ENCODE measurements around the gene LARP4B. TPM values are rescaled to one million over a fixed set of nuclear protein-coding genes. Genes with fewer than 3 reads are reported as not detected.

LARP4B gene
- total and polyA plus RNA-seq, 2 donors from 2014 or later, result 12.9 to 96.6 TPM

DNA sequence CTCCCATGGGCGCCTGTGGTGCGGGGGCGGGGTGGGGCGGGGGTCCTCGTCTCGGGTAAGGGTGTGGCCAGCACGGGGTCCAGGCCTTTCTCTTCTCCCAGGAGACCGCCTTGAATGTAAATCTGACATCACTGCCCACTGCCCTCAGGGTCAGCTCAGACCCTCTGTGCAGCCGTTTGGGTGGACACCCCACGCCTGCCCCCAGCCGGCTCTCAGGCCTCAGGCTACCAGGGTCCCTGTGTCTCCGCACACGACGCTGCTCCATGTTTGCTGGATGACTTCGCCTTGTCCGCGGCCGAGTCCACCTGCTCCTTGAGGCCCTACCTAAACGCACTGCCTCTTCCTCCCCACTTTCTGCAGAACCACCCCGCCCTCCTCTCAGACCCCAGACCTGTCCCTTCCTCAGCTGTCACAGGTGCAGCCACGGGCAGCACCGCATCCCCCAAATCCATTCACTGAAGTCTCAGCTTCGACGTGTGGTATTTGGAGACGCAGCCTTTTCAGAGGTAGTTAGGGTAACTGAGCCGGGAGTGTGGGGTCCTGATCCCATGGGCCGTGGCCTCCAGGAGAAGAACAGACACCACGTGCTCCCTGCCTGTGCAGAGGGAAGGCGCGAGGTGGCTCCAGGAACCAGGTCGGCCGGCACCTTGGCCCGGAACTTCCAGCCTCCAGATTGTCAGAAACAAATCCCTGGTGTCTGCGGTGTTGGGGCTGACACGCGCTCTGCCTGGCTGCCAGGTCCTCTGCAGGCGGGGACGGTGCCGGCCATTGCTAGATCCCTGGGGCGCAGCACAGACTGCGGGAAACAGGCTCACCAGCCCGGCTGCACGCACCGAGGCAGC, 144.7 kb downstream of the LARP4B start:
- Histone ChIP-seq H3K4me1 (ENCODE audit: control insufficient read depth in 2 of 3, insufficient read depth in 2 of 3, low read depth in 1 of 3, low read length in 3 of 3) (peaks cover 0 to 14% (median 0%) of the 10 kb centered on the region in 3 donors), H3K9ac (ENCODE audit: low read length in 3 of 3) (no peak overlapping the region), H3K4me3 (ENCODE audit: low read length in 3 of 3) (no peak overlapping the region), H3K36me3 (ENCODE audit: control insufficient read depth in 2 of 3, insufficient read depth in 3 of 3, low read length in 3 of 3) (no peaks in the 10 kb centered on the region), H3K27me3 (ENCODE audit: control insufficient read depth, insufficient read depth, low read length) (no peaks in the 10 kb centered on the region), H3K27ac (ENCODE audit: low read depth in 2 of 2, low read length in 2 of 2) (no peak overlapping the region), H3K9me3 (ENCODE audit: control insufficient read depth in 2 of 3, insufficient read depth in 1 of 3, low read length in 3 of 3) (peaks cover 0 to 2% (median 0%) of the 10 kb centered on the region in 3 donors)
- DNase-seq (peak in 1 of 5 donors; percentile 66), FAIRE-seq (no peak)
- TF ChIP-seq, protein P1, sequence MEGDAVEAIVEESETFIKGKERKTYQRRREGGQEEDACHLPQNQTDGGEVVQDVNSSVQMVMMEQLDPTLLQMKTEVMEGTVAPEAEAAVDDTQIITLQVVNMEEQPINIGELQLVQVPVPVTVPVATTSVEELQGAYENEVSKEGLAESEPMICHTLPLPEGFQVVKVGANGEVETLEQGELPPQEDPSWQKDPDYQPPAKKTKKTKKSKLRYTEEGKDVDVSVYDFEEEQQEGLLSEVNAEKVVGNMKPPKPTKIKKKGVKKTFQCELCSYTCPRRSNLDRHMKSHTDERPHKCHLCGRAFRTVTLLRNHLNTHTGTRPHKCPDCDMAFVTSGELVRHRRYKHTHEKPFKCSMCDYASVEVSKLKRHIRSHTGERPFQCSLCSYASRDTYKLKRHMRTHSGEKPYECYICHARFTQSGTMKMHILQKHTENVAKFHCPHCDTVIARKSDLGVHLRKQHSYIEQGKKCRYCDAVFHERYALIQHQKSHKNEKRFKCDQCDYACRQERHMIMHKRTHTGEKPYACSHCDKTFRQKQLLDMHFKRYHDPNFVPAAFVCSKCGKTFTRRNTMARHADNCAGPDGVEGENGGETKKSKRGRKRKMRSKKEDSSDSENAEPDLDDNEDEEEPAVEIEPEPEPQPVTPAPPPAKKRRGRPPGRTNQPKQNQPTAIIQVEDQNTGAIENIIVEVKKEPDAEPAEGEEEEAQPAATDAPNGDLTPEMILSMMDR (IDR thresholded peaks at IDR 0.05; ENCODE audit: borderline replicate concordance, extremely low read depth, insufficient read depth), result no peak
- intact Hi-C loops (cut with DNase I), result no loop called here

- Histone ChIP-seq H3K4me3 (ENCODE audit: low read length in 3 of 3) (no peak overlapping the region), H3K9ac (ENCODE audit: low read length in 3 of 3) (no peak overlapping the region), H3K9me3 (ENCODE audit: control insufficient read depth in 2 of 3, insufficient read depth in 1 of 3, low read length in 3 of 3) (no peaks in the 10 kb centered on the region), H3K27me3 (ENCODE audit: control insufficient read depth, insufficient read depth, low read length) (no peaks in the 10 kb centered on the region), H3K36me3 (ENCODE audit: control insufficient read depth in 2 of 3, insufficient read depth in 3 of 3, low read length in 3 of 3) (no peaks in the 10 kb centered on the region), H3K27ac (ENCODE audit: low read depth in 2 of 2, low read length in 2 of 2) (no peak overlapping the region), H3K4me1 (ENCODE audit: control insufficient read depth in 2 of 3, insufficient read depth in 2 of 3, low read depth in 1 of 3, low read length in 3 of 3) (peaks cover 0 to 14% (median 0%) of the 10 kb centered on the region in 3 donors)
- peak in 1 of 5 donors; percentile 57 for DNase-seq
- TF ChIP-seq, protein P1 (IDR thresholded peaks at IDR 0.05; ENCODE audit: borderline replicate concordance, extremely low read depth, insufficient read depth), result no peak
- intact Hi-C loops (cut with DNase I), result no loop called here
- no peak for FAIRE-seq
These were observed 145.7 kb downstream of the LARP4B start for GRCh38 chr10:785861-786214.

DNA sequence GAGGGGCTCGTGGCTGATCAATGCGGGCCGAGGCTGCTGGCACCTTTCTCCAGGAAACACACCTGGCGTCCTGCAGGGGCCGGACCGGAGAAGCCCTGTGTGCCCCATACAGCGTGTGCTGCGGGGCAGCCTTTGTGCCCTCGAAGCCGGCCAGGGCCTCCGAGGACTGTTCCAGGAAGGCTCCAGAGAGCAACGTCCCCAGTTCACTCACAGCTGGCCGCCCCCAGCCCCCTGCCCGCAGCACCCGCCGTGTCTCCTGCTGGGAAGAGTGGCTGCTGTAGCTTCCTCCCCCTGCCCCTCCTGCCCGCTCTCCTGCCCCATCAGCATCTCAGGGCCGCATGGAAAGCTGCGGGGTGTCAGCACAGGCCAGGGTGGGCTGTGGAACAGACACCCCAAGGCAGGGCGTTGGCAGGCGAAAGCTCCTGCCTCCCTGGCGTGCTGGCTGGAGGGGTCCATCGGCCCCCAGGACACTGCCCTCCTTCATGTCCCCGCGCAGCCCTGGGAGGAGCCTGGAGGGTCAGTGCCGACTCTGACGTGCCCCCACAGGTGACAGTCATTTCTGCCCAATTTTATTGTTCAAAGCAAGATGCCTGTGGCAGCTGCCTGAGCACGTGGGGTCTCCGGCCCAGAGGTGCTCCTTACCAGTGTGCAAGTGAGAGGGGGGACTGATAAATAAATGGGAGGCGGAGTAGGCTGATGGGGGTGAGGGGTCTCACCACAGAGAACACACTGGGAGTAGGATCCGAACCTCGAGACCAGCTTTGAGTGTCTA, 146.2 kb downstream of the LARP4B start:
- intact Hi-C loops (cut with DNase I), result no loop called here
- Histone ChIP-seq H3K9ac (ENCODE audit: low read length in 3 of 3) (no peak overlapping the region), H3K27me3 (ENCODE audit: control insufficient read depth, insufficient read depth, low read length) (no peaks in the 10 kb centered on the region)

More for the DNA sequence above, 146.2 kb downstream of the LARP4B start:
- FAIRE-seq, result no peak
- Histone ChIP-seq H3K36me3 (ENCODE audit: control insufficient read depth in 2 of 3, insufficient read depth in 3 of 3, low read length in 3 of 3) (no peaks in the 10 kb centered on the region), H3K9me3 (ENCODE audit: control insufficient read depth in 2 of 3, insufficient read depth in 1 of 3, low read length in 3 of 3) (no peaks in the 10 kb centered on the region), H3K4me1 (ENCODE audit: control insufficient read depth in 2 of 3, insufficient read depth in 2 of 3, low read depth in 1 of 3, low read length in 3 of 3) (peaks cover 0 to 14% (median 0%) of the 10 kb centered on the region in 3 donors), H3K27ac (ENCODE audit: low read depth in 2 of 2, low read length in 2 of 2) (no peak overlapping the region), H3K4me3 (ENCODE audit: low read length in 3 of 3) (peak overlapping the region in 1 of 3 donors; percentile 35)
- TF ChIP-seq, protein P1 (IDR thresholded peaks at IDR 0.05; ENCODE audit: borderline replicate concordance, extremely low read depth, insufficient read depth), result no peak
- peak in 1 of 5 donors; percentile 72 for DNase-seq

Data from kidney (tissue), 14 donors.